Body of pancreas (tissue), 4 donors: ENCODE measurements around the gene TGDS. TPM values are rescaled to one million over a fixed set of nuclear protein-coding genes. Genes with fewer than 3 reads are reported as not detected.
"Not testable (repeated sequence)": the region's sequence is repeated elsewhere in the genome, so short reads cannot be mapped to it uniquely, and the experiment has no call there.

Source experiments
- ATAC-seq: fragments of 150-250 bp; one replicate; pipeline ENCODE4 v1.9.1; 2016
- DNase-seq, 4 donors: peaks; one replicate each; pipeline ENCODE4 v3.0.0-alpha.2; 2019
- H3K27ac ChIP-seq, 4 donors: fragments of 200-600 bp; sonication (generic); 1 replicate in 3 of 4; 2 replicates in 1 of 4; pipeline versions ENCODE4 v1.5.1 to v1.6.1; 2016 to 2019; ENCODE audit warnings: mild to moderate bottlenecking in 1 of 4, mixed read lengths in 1 of 4, moderate library complexity in 1 of 4
- H3K27me3 ChIP-seq, 2 donors: fragments of 200-600 bp; sonication (generic); one replicate each; pipeline ENCODE4 v1.6.0; 2016; ENCODE audit warnings: mild to moderate bottlenecking in 1 of 2
- H3K36me3 ChIP-seq, 2 donors: fragments of 200-600 bp; sonication (generic); replicated peaks in 1 of 2; 2 replicates each; pipeline ENCODE4 v1.5.1; 2016; ENCODE audit warnings: low read depth in 2 of 2; ENCODE audit not compliant: insufficient read depth in 1 of 2
- H3K4me1 ChIP-seq: fragments of 200-600 bp; sonication (generic); one replicate; pipeline ENCODE4 v1.6.0; 2016
- H3K4me3 ChIP-seq, 2 donors: fragments of 200-600 bp; sonication (generic); 1 replicate in 1 of 2; 2 replicates in 1 of 2; pipeline ENCODE4 v1.5.1; 2016 to 2019
- H3K9me3 ChIP-seq, 3 donors: fragments of 200-600 bp; sonication (generic); 1 replicate in 2 of 3; 2 replicates in 1 of 3; pipeline ENCODE4 v1.5.1; 2016
- POLR2A ChIP-seq, 3 donors: fragments of 450-650 bp; IDR thresholded peaks; one replicate each; pipeline ENCODE4 v1.6.1; 2016; ENCODE audit warnings: antibody characterized with exemption in 3 of 3, mild to moderate bottlenecking in 2 of 3
- WGBS, 2 donors: methylation state at CpG; one replicate each; pipeline ENCODE4 v1.1.5; 2017; 5-methylcytosine and 5-hydroxymethylcytosine counted together
- intact Hi-C: fragments of 100-400 bp; cut with DNase I; formaldehyde crosslinking; loops from one replicate; pipeline ENCODE4 v1.15.1; 2023
- total RNA-seq, 2 donors: library from RNA; depleted of rRNA; stranded (reverse); fragments of >200 nt; gene quantifications; one replicate each; pipeline ENCODE4 v1.1.0, GENCODE V29; 2016
- TF ChIP-seq, protein P1 (sequence below), 7 experiments: fragments of 450-650 bp in 4 of 7; fragments of 200-600 bp in 3 of 7; sonication (generic) in 3 of 7; IDR thresholded peaks; one replicate each; pipeline ENCODE4 v1.5.1; 2016 to 2019; ENCODE audit warnings: antibody characterized with exemption in 7 of 7

TGDS gene
- total RNA-seq, 2 donors from 2014 or later: 6.0 to 8.2 TPM

GRCh38 chr13:94535775-94536174 lies 60.2 kb downstream of the TGDS start:
- Histone ChIP-seq H3K27ac (no peak overlapping the region), H3K4me3 (no peak overlapping the region), H3K27me3 (no peaks in the 10 kb centered on the region), H3K9me3 (no peaks in the 10 kb centered on the region), H3K36me3 (no peaks in the 10 kb centered on the region), H3K4me1 (no peaks in the 10 kb centered on the region)
- TF ChIP-seq, protein P1, sequence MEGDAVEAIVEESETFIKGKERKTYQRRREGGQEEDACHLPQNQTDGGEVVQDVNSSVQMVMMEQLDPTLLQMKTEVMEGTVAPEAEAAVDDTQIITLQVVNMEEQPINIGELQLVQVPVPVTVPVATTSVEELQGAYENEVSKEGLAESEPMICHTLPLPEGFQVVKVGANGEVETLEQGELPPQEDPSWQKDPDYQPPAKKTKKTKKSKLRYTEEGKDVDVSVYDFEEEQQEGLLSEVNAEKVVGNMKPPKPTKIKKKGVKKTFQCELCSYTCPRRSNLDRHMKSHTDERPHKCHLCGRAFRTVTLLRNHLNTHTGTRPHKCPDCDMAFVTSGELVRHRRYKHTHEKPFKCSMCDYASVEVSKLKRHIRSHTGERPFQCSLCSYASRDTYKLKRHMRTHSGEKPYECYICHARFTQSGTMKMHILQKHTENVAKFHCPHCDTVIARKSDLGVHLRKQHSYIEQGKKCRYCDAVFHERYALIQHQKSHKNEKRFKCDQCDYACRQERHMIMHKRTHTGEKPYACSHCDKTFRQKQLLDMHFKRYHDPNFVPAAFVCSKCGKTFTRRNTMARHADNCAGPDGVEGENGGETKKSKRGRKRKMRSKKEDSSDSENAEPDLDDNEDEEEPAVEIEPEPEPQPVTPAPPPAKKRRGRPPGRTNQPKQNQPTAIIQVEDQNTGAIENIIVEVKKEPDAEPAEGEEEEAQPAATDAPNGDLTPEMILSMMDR (IDR thresholded peaks at IDR 0.05): no peak
- TF ChIP-seq POLR2A (IDR thresholded peaks at IDR 0.05): no peak
- no peak for DNase-seq
- no peak for ATAC-seq
- WGBS, 2 donors: 73 to 76% methylated on average over 4 of the region's 4 CpGs
- intact Hi-C loops: no loop called here

DNA sequence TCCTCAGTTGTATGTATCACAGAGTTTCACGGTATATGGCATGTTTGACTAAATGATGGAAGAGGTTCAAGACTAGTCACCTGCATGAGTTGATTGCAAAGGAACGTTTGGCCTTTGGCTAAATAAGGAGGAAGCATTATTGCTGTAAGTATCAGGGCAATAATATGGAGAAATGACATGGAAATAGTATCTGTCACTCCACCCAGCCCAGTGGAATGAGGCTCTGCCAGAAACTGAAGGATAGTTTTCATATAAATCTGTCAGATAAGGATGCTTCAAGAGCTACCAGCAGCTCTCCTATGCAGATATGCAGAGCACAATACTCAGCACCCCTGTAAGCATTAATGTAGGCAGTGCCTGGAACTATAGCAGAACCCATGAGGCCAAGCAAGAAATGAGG lies 60.7 kb downstream of the TGDS start:
- TF ChIP-seq POLR2A (IDR thresholded peaks at IDR 0.05): no peak
- Histone ChIP-seq H3K36me3 (no peaks in the 10 kb centered on the region), H3K27me3 (no peaks in the 10 kb centered on the region), H3K4me1 (no peaks in the 10 kb centered on the region), H3K9me3 (no peaks in the 10 kb centered on the region), H3K27ac (no peak overlapping the region), H3K4me3 (no peak overlapping the region)
- WGBS, 2 donors: 72 to 73% methylated on average over 2 of the region's 2 CpGs
- no peak for ATAC-seq
- no peak for DNase-seq
- intact Hi-C loops: no loop called here

DNA sequence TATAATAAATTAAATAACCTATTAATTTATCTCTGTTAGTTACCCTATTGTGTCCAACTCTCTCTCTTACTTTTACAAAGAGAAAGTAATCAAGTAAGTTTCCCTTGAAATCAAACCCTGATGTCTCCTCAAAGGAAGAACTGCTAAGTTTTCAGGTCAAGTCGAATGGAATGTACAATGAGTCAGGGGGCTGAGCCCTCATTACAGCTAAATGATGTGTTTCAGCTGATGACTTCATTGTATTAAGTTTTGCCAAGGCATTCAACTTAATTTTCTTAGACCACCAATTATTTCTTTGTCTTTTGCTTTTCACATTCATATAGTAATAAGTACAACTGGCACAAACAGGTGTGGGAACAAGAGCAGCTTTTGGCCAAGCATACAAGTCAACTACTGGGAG lies 61.8 kb downstream of the TGDS start:
- TF ChIP-seq, protein P1 (IDR thresholded peaks at IDR 0.05): no peak
- no peak for TF ChIP-seq POLR2A (IDR thresholded peaks at IDR 0.05)
- intact Hi-C loops: no loop called here
- Histone ChIP-seq H3K36me3 (no peaks in the 10 kb centered on the region), H3K4me3 (no peak overlapping the region), H3K4me1 (no peaks in the 10 kb centered on the region), H3K27me3 (no peaks in the 10 kb centered on the region), H3K9me3 (no peaks in the 10 kb centered on the region), H3K27ac (no peak overlapping the region)
- DNase-seq (no peak), ATAC-seq (no peak)
- 76 to 78% methylated on average over 1 of the region's 1 CpG for WGBS, 2 donors

DNA sequence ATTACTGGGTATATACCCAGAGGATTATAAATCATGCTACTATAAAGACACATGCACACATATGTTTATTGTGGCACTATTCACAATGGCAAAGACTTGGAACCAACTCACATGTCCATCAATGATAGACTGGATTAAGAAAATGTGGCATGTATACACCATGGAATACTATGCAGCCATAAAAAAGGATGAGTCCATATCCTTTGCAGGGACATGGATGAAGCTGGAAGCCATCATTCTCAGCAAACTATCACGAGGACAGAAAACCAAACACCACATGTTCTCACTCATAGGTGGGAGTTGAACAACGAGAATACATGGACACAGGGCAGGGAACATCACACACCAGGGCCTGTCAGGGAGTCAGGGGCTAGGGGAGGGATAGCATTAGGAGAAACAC lies 63.7 kb downstream of the TGDS start:
- ATAC-seq, intact Hi-C loops, H3K4me3 ChIP-seq, DNase-seq, H3K4me1 ChIP-seq, H3K27me3 ChIP-seq, H3K27ac ChIP-seq, H3K36me3 ChIP-seq, H3K9me3 ChIP-seq: not testable (repeated sequence)
- WGBS, 2 donors: 86 to 95% methylated on average over 2 of the region's 2 CpGs

DNA sequence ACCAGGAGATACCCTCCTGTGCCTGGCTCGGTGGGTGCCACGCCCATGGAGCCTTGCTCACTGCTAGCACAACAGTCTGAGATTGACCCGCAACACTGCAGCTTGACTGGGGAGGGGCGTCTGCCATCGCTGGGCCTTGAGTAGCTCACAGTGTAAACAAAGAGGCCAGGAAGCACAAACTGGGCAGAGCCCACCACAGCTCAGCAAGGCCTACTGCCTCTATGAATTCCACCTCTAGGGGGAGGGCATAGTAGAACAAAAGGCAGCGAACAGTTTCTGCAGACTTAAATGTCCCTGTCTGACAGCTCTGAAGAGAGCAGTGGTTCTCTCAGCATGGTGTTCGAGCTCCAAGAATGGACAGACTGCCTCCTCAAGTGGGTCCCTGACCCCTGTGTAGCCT lies 69.0 kb downstream of the TGDS start:
- DNase-seq, H3K27me3 ChIP-seq, H3K4me1 ChIP-seq, intact Hi-C loops, H3K27ac ChIP-seq, H3K9me3 ChIP-seq, ATAC-seq, H3K4me3 ChIP-seq, H3K36me3 ChIP-seq: not testable (repeated sequence)
- 61 to 73% methylated on average over 7 of the region's 7 CpGs for WGBS, 2 donors

DNA sequence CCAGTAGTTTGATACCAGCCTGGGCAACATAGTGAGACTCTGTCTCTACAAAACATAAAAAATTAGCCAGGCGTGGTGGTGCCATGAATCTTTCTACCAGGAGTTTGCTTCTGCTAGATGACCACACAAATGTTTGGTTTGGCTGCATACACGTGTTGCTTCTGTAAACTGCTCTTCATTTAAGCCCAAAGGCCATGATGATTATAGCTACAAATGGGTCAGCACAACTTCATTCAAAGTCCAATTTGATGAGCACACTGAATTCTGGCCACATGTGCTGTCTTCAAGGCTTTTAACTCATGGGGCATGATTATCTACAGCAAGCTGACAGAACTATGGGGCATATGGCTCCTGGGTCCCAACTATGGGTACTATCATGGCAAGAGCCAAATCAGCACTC lies 70.2 kb downstream of the TGDS start:
- no peaks in the 10 kb centered on the region for H3K36me3 ChIP-seq
- H3K9me3 ChIP-seq: no peaks in the 10 kb centered on the region
- DNase-seq: no peak
- intact Hi-C loops: no loop called here
- H3K4me3 ChIP-seq: no peak overlapping the region
- no peak for TF ChIP-seq POLR2A (IDR thresholded peaks at IDR 0.05)
- TF ChIP-seq, protein P1 (IDR thresholded peaks at IDR 0.05): no peak
- H3K27me3 ChIP-seq: no peaks in the 10 kb centered on the region
- 90 to 100% methylated on average over 2 of the region's 2 CpGs for WGBS, 2 donors
- no peaks in the 10 kb centered on the region for H3K4me1 ChIP-seq
- no peak overlapping the region for H3K27ac ChIP-seq
- ATAC-seq: no peak
